HepG2 (cell line): ENCODE data around the gene POLR2H. TPM values are rescaled to one million over a fixed set of nuclear protein-coding genes. Genes with fewer than 3 reads are reported as not detected.

Experiments
- ATAC-seq: fragments of 200-7000 bp; cut with Tn5 transposase; 3 replicates; pipeline ENCODE4 v1.9.1; 2020; ENCODE audit warnings: mild to moderate bottlenecking, moderate library complexity
- BruUV-seq: library from RNA; stranded (reverse); fragments of 400-500 nt; replicated peaks from 2 replicates; lab custom pipeline; 2021; lab: Mats Ljungman, UMichigan
- CTCF ChIA-PET: fragments of 300-600 bp; formaldehyde crosslinking; extraction: SDS; loops from one replicate; lab custom pipeline; 2021; ENCODE audit warnings: low total read pairs, inconsistent platforms, low intra/inter-chr PET ratio; lab: Yijun Ruan, JAX
- POLR2A ChIA-PET: fragments of 350-600 bp; sonication (Branson Sonifier 250); formaldehyde crosslinking; loops from one replicate; lab custom pipeline; 2020; ENCODE audit warnings: antibody characterized with exemption, inconsistent platforms; lab: Yijun Ruan, JAX
- DNase-seq: peaks from one replicate; pipeline ENCODE4 v3.0.0-alpha.2; 2015; ENCODE audit warnings: low spot score
- FAIRE-seq: peaks from 3 replicates; lab custom pipeline; 2011; peaks lifted over from hg19 to GRCh38; lab: Jason Lieb, UNC
- H2AFZ ChIP-seq: one replicate; pipeline ENCODE4 v1.6.1; 2011; ENCODE audit warnings: low read length, inconsistent platforms
- H3K27ac ChIP-seq: fragments of 300-600 bp; 3 replicates; pipeline ENCODE4 v1.8.0; 2011; ENCODE audit warnings: mixed run types, mild to moderate bottlenecking, mixed read lengths, low read length, inconsistent platforms; ENCODE audit not compliant: insufficient read depth; ENCODE audit errors: extremely low read length
- H3K27me3 ChIP-seq, 2 experiments: fragments of 200-600 bp in 1 of 2; 2 replicates in 1 of 2; 3 replicates in 1 of 2; pipeline versions ENCODE4 v1.6.0 to v1.8.0; 2011; ENCODE audit warnings: low read length in 2 of 2, mild to moderate bottlenecking in 2 of 2, moderate library complexity in 2 of 2, inconsistent platforms in 1 of 2; ENCODE audit not compliant: insufficient read depth in 2 of 2, control insufficient read depth in 1 of 2
- H3K36me3 ChIP-seq, 2 experiments: fragments of 200-600 bp in 1 of 2; replicated peaks in 1 of 2; 2 replicates in 1 of 2; 3 replicates in 1 of 2; pipeline versions ENCODE4 v1.5.1 to v1.8.0; 2011; ENCODE audit warnings: low read length in 2 of 2, inconsistent platforms in 1 of 2; ENCODE audit not compliant: insufficient read depth in 2 of 2, control insufficient read depth in 1 of 2
- H3K4me1 ChIP-seq: 2 replicates; pipeline ENCODE4 v1.5.1; 2012; ENCODE audit warnings: low read length, inconsistent platforms; ENCODE audit not compliant: insufficient read depth
- H3K4me2 ChIP-seq: 2 replicates; pipeline ENCODE4 v1.6.0; 2011; ENCODE audit warnings: low read depth, low read length, inconsistent platforms
- H3K4me3 ChIP-seq, 3 experiments: fragments of 200-600 bp in 1 of 3; sonication (generic), shearing (Covaris generic) in 1 of 3; replicated peaks in 1 of 3; 2 replicates each; pipeline ENCODE4 v1.5.1; 2011 to 2016; ENCODE audit warnings: low read length in 3 of 3, inconsistent platforms in 2 of 3, low read depth in 2 of 3, mild to moderate bottlenecking in 2 of 3, control low read depth in 1 of 3, mixed read lengths in 1 of 3; ENCODE audit not compliant: insufficient read depth in 1 of 3
- H3K79me2 ChIP-seq: one replicate; pipeline ENCODE4 v1.6.1; 2011; ENCODE audit warnings: low read length, inconsistent platforms; ENCODE audit not compliant: insufficient read depth
- H3K9ac ChIP-seq: 2 replicates; pipeline ENCODE4 v1.6.0; 2011; ENCODE audit warnings: mild to moderate bottlenecking, low read depth, low read length, inconsistent platforms; ENCODE audit not compliant: insufficient read depth
- H3K9me3 ChIP-seq: 2 replicates; pipeline ENCODE4 v1.5.1; 2012; ENCODE audit warnings: mild to moderate bottlenecking, low read length
- H4K20me1 ChIP-seq: 2 replicates; pipeline ENCODE4 v1.6.0; 2011; ENCODE audit warnings: inconsistent platforms, mild to moderate bottlenecking, low read length, moderate library complexity; ENCODE audit not compliant: insufficient read depth
- CBX2 ChIP-seq, 2 experiments: fragments of 200-600 bp in 1 of 2; sonication (generic); formaldehyde crosslinking in 1 of 2; IDR thresholded peaks; 2 replicates each; pipeline versions ENCODE4 v1.7.0 to v1.8.1; 2018 to 2022; ENCODE audit warnings: low read depth in 2 of 2, low read length in 1 of 2, mild to moderate bottlenecking in 1 of 2, missing genetic modification reagents in 1 of 2
- CHD2 ChIP-seq: IDR thresholded peaks from 2 replicates; pipeline ENCODE4 v1.6.1; 2011; ENCODE audit warnings: low read depth, low read length, improper control_type of control experiment
- POLR2AphosphoS5 ChIP-seq: IDR thresholded peaks from 2 replicates; pipeline ENCODE4 v1.6.1; 2012; ENCODE audit warnings: low read depth, low read length
- SMAD9 ChIP-seq: sonication (generic); formaldehyde crosslinking; IDR thresholded peaks from 2 replicates; pipeline ENCODE4 v1.5.1; 2020; ENCODE audit warnings: mild to moderate bottlenecking, missing genetic modification reagents
- SOX5 ChIP-seq: IDR thresholded peaks from 2 replicates; pipeline ENCODE4 v1.6.1; 2016; ENCODE audit warnings: borderline replicate concordance
- SP140L ChIP-seq: sonication (generic); formaldehyde crosslinking; IDR thresholded peaks from 2 replicates; pipeline ENCODE4 v1.4.0; 2020; ENCODE audit warnings: missing genetic modification reagents, borderline replicate concordance
- ZNF234 ChIP-seq: sonication (generic); formaldehyde crosslinking; conservative IDR thresholded peaks from 2 replicates; pipeline ENCODE4 v1.5.1; 2020; ENCODE audit warnings: mild to moderate bottlenecking, missing genetic modification reagents
- ZSCAN31 ChIP-seq: sonication (generic); formaldehyde crosslinking; IDR thresholded peaks from 2 replicates; pipeline ENCODE4 v1.5.0; 2020; ENCODE audit warnings: low read depth, mild to moderate bottlenecking, missing genetic modification reagents
- WGBS: methylation state at CpG from one replicate; pipeline ENCODE4 v1.1.6; 2017; ENCODE audit warnings: low lambda C conversion rate; 5-methylcytosine and 5-hydroxymethylcytosine counted together
- in situ Hi-C: cut with HindIII; loops from 2 replicates; pipeline ENCODE4 v1.10.0; 2017; ENCODE audit warnings: low pct_unique_long_range_greater_than_20kb; ENCODE audit not compliant: extremely low pct_ligation_motif_present
- intact Hi-C: fragments of 100-400 bp; cut with micrococcal nuclease; formaldehyde crosslinking; loops from one replicate; pipeline ENCODE4 v1.10.0; 2022; ENCODE audit not compliant: unreplicated experiment
- polyA plus RNA-seq, 8 experiments: library from polyadenylated mRNA; depleted of rRNA in 3 of 8; stranded (reverse) in 7 of 8; unstranded in 1 of 8; fragments of >200 nt; fragmentation: Illumina TruSeq in 4 of 8; extraction: Trizol in 4 of 8; gene quantifications; 2 replicates each; pipeline versions ENCODE4 v1.2.1 to v1.2.3, GENCODE V29; 2011 to 2016; ENCODE audit warnings: low read depth in 4 of 8, missing spikeins in 1 of 8, mixed read lengths in 1 of 8; ENCODE audit not compliant: insufficient read depth in 1 of 8
- total RNA-seq, 5 experiments: library from RNA; depleted of rRNA; stranded (reverse); fragments of >200 nt; fragmentation: Illumina TruSeq; extraction: Trizol; gene quantifications; 2 replicates each; pipeline ENCODE4 v1.2.3, GENCODE V29; 2016; ENCODE audit warnings: low read depth in 1 of 5
- TF ChIP-seq, protein P1 (sequence below): sonication (generic); formaldehyde crosslinking; IDR thresholded peaks from 2 replicates; pipeline ENCODE4 v1.4.0; 2020; ENCODE audit warnings: missing genetic modification reagents
- TF ChIP-seq, protein P2 (sequence below): sonication (generic); formaldehyde crosslinking; IDR thresholded peaks from 2 replicates; pipeline ENCODE4 v1.4.0; 2020; ENCODE audit warnings: missing genetic modification reagents, borderline replicate concordance

POLR2H gene
- total and polyA plus RNA-seq, 2 of the 13 experiments (the other 11 are each of a cell fraction or from before 2014, with no cell fraction given) = 118 to 194 TPM

DNA sequence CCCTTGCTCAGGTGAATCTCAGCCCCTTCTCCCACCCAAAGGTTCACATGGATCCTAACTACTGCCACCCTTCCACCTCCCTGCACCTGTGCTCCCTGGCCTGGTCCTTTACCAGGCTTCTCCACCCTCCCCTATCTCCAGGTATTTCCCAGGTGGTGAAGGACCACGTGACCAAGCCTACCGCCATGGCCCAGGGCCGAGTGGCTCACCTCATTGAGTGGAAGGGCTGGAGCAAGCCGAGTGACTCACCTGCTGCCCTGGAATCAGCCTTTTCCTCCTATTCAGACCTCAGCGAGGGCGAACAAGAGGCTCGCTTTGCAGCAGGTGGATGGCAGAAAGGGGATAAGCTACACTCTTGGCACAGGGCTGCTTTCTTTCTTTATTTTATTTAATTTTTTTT lies 19.6 kb upstream of the POLR2H start:
- no peak overlapping the region for H2AFZ ChIP-seq
- no TSS peak for BruUV-seq
- TF ChIP-seq CBX2 (IDR thresholded peaks at IDR 0.05; ENCODE audit: low read depth, low read length) (no peak), CBX2 (CRISPR knock-in tag; IDR thresholded peaks at IDR 0.05; ENCODE audit: low read depth) (no peak), POLR2AphosphoS5 (no peak), ZSCAN31 (no peak), CHD2 (no peak), SP140L (CRISPR knock-in tag) (no peak), SMAD9 (CRISPR knock-in tag) (no peak), SOX5 (CRISPR knock-in tag) (no peak), ZNF234 (no peak)
- TF ChIP-seq, protein P1, sequence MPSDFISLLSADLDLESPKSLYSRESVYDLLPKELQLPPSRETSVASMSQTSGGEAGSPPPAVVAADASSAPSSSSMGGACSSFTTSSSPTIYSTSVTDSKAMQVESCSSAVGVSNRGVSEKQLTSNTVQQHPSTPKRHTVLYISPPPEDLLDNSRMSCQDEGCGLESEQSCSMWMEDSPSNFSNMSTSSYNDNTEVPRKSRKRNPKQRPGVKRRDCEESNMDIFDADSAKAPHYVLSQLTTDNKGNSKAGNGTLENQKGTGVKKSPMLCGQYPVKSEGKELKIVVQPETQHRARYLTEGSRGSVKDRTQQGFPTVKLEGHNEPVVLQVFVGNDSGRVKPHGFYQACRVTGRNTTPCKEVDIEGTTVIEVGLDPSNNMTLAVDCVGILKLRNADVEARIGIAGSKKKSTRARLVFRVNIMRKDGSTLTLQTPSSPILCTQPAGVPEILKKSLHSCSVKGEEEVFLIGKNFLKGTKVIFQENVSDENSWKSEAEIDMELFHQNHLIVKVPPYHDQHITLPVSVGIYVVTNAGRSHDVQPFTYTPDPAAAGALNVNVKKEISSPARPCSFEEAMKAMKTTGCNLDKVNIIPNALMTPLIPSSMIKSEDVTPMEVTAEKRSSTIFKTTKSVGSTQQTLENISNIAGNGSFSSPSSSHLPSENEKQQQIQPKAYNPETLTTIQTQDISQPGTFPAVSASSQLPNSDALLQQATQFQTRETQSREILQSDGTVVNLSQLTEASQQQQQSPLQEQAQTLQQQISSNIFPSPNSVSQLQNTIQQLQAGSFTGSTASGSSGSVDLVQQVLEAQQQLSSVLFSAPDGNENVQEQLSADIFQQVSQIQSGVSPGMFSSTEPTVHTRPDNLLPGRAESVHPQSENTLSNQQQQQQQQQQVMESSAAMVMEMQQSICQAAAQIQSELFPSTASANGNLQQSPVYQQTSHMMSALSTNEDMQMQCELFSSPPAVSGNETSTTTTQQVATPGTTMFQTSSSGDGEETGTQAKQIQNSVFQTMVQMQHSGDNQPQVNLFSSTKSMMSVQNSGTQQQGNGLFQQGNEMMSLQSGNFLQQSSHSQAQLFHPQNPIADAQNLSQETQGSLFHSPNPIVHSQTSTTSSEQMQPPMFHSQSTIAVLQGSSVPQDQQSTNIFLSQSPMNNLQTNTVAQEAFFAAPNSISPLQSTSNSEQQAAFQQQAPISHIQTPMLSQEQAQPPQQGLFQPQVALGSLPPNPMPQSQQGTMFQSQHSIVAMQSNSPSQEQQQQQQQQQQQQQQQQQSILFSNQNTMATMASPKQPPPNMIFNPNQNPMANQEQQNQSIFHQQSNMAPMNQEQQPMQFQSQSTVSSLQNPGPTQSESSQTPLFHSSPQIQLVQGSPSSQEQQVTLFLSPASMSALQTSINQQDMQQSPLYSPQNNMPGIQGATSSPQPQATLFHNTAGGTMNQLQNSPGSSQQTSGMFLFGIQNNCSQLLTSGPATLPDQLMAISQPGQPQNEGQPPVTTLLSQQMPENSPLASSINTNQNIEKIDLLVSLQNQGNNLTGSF (CRISPR knock-in tag) = no peak
- TF ChIP-seq, protein P2, sequence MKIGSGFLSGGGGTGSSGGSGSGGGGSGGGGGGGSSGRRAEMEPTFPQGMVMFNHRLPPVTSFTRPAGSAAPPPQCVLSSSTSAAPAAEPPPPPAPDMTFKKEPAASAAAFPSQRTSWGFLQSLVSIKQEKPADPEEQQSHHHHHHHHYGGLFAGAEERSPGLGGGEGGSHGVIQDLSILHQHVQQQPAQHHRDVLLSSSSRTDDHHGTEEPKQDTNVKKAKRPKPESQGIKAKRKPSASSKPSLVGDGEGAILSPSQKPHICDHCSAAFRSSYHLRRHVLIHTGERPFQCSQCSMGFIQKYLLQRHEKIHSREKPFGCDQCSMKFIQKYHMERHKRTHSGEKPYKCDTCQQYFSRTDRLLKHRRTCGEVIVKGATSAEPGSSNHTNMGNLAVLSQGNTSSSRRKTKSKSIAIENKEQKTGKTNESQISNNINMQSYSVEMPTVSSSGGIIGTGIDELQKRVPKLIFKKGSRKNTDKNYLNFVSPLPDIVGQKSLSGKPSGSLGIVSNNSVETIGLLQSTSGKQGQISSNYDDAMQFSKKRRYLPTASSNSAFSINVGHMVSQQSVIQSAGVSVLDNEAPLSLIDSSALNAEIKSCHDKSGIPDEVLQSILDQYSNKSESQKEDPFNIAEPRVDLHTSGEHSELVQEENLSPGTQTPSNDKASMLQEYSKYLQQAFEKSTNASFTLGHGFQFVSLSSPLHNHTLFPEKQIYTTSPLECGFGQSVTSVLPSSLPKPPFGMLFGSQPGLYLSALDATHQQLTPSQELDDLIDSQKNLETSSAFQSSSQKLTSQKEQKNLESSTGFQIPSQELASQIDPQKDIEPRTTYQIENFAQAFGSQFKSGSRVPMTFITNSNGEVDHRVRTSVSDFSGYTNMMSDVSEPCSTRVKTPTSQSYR (CRISPR knock-in tag) = no peak

More for the DNA sequence above, 19.6 kb upstream of the POLR2H start:
- H4K20me1 ChIP-seq = no peaks in the 10 kb centered on the region
- WGBS = 88% methylated on average over 7 of the region's 7 CpGs
- FAIRE-seq = no peak
- no peak overlapping the region for H3K4me3 ChIP-seq
- H3K27me3 ChIP-seq = no peaks in the 10 kb centered on the region
- no peaks in the 10 kb centered on the region for H3K9me3 ChIP-seq
- H3K79me2 ChIP-seq = peaks cover 8% of the 10 kb centered on the region
- H3K4me1 ChIP-seq = peaks cover 22% of the 10 kb centered on the region
- in situ Hi-C loops (no loop called here), intact Hi-C loops (no loop called here)
- POLR2A ChIA-PET = no interaction called here
- no peak for DNase-seq
- H3K27ac ChIP-seq = no peak overlapping the region
- ATAC-seq = no peak
- H3K4me2 ChIP-seq = no peak overlapping the region
- CTCF ChIA-PET = no interaction called here
- H3K36me3 ChIP-seq = peaks cover 4 to 16% of the 10 kb centered on the region in 2 experiments; a peak in 4 of 5 replicates
- H3K9ac ChIP-seq = no peak overlapping the region
